Islet of Langerhans (tissue), 1 donor: ENCODE data around the gene GPD2.

Experiments used
- FAIRE-seq: peaks from one replicate; lab custom pipeline; 2011; peaks lifted over from hg19 to GRCh38; lab: Jason Lieb, UNC

Gene GPD2

DNA sequence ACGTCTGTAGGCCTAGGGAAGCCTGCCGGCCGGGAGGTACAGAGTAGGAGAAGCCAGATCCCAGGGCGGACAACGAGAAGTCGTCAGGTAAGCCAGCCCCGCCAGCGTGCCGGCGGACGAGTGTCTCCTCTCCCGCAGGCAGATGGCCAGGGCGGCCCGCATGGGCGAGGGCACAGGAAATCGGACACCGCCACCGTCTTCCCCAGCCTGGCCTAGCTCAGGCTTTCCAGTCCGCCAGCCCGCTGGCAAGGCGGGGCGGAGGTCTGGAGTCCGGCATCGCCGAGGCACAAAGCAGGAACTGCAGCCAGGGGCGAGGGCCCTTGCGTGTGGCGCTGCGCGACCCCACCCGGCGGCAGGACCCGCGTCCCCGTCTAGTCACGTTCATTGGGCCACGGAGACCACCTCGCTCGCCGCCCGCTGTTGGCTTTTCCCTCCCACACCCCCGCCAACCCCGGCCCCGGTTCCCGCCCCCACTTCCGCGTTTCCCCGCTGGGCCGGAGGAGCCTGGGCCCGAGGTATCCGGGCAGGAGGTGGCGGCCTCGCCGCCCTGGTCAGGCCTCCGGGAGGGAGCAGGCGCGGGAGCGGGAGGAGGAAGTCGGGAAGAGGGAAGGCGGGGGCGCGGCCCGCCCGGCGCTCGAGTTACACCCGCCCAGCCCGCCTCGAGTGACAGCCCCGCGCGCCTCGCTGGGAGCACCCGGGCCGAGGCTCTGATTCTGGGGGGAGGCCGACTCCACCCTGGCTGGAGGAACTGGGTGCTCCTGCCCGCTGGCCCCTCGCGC lies at the start of gene GPD2:
Gene GPD2, plus strand, starts transcription at position 662 of the 779 bp plus-strand sequence. CDS start 39,727 bp downstream, outside the sequence.
- FAIRE-seq = no peak

GRCh38 chr2:156394033-156394741 lies 42.0 kb upstream of the GPD2 start:
- FAIRE-seq = no peak

DNA sequence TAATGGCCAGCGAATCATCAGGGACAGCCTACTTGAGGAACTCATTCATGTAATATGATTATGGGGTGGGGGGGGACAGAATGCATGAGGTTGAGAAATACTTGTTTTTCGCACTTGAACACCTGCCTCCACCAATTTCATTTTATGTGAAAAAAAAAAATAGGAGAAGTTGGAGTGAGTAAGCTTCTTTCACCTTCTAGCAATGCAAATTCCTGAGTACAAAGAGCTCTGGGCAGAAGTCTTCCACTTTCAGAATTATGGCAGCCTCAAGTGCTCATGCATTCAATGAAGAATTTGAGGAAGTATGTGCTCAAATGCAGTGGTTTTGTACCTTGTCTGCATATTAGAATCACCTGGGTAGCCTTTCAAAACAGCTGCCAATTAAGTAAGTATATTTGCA lies 40.1 kb upstream of the GPD2 start:
- no peak for FAIRE-seq

GRCh38 chr2:156397229-156397628 lies 39.0 kb upstream of the GPD2 start:
- FAIRE-seq = no peak

DNA sequence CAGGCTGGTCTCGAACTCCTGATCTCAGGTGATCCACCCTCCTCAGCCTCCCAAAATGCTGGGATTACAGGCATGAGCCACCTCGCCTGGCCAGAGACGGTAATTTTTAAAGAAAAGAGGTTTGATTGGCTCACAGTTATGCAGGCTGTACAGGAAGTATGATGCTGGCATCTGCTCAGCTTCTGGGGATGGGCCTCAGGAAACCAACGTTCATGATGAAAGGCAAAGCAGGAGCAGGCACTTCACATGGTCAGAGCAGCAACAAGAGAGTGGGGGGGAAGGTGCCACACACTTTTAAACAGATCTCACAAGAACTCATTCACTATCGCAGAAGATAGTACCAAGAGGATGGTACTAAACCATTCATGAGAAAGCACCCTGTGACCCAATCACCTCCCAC lies 38.0 kb upstream of the GPD2 start:
- FAIRE-seq = no peak

DNA sequence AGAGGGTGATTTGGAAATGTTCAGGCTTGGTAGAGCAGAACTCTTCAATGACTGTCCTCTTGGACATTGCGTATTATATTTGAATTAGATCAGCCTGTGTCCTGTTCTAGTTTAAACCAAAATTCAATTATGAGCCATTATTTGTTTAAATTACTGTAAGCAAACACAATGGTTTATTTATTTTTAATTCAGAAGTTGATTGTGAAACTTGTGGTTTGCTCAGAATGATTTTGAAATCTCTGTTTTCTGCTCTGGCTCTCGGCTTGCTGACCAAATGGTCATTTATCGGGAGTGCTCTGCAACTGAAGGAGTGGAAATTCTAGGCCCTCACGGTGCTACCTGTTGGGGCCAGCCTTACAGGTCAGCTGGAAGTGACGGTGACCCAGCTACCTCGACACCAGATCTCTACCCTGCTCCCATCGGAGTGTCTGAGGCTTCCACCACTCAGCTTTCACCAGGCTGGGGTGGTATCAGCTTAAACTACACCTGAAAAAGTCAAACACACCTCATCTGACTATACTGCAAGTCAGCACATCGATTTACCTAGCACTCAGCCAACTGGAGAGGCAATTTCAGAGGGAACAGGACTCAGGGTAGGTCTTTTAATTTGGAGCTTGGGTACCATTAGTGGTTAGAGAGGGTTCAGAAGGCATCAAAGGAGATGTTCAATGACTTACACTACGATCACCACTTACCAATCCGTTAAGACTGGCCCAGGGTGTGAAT lies 36.8 kb upstream of the GPD2 start:
- FAIRE-seq = peak; percentile 33

DNA sequence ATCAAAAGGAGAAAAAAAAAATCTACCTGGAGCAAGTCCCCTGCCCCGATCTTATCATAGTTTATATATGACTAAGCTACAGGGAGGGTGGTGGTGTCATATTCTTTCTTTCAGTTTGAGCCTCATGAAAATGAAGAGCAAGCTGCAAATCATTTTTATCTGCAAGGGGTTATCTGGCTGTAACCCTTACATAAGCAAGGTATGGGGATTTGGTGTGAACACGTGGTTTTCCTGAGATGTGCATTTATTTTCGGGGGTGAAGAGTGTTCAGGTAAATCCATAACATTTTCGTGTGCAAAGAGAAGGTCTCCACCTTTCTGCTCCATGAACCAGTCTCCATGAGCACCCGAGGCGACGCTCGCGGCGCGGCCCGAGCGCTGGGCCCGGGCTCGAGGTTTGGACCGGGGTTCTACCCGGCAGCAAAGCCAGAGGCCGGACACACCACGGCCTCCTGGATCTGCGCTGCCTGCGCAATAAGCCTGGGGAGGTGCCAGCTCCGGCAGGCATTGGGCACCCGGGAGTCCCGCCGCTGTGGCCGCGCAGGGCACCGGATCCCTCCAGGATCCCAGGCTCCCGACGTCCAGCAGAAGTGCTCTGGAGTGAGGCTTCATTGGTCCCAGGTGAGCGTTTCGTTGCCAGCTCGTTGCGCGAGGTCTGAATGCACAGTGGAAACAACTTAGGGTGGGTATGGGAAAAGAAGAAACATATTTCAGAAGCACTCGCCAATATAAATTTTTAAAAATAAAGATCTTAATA lies 36.1 kb upstream of the GPD2 start:
- no peak for FAIRE-seq

- peak; percentile 98 for FAIRE-seq
Measured at GRCh38 chr2:156400706-156401678, 35.2 kb upstream of the GPD2 start.

- no peak for FAIRE-seq
Measured at GRCh38 chr2:156401861-156402260, 34.3 kb upstream of the GPD2 start.

DNA sequence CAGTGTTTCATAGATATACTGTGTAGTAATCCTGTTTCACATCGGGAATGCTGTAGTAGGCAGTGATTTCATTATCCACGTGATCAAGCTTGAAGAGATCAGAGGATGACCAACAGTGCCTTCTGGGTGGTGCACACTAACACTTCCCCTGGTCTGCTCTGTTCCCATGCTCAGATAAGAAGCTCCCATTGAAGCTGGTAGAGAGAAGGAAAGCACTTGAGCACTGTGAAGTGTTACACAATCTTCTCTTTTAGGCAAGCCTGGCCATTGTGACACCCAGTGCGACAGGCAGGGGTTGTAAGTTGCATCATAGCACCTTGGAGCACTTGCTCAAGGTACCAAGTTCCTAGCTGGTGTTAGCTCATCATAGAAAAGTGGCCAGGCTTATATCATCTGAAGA lies 30.6 kb upstream of the GPD2 start:
- FAIRE-seq = no peak

DNA sequence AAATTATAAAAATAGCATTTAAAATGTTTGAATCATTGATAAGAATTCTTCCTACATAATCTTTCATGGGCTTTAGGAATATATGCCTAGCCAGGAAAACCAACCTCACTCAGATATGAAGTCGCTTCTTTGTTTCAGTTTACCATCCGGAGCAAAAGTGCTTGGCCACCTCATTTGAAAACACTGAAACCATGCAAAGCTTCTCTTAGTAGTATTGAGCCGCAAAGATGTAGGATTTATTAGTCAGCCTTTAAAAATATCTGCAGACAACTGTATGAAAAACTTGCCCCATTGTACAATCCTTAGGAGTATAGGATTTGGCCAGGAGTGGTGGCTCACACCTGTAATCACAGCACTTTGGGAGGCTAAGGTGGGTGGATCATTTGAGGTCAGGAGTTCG lies 24.3 kb upstream of the GPD2 start:
- FAIRE-seq = no peak

- FAIRE-seq = no peak
Measured at GRCh38 chr2:156421851-156422250, 14.3 kb upstream of the GPD2 start.

- peak; percentile 99 for FAIRE-seq
Measured at GRCh38 chr2:156423674-156424282, 12.4 kb upstream of the GPD2 start.

DNA sequence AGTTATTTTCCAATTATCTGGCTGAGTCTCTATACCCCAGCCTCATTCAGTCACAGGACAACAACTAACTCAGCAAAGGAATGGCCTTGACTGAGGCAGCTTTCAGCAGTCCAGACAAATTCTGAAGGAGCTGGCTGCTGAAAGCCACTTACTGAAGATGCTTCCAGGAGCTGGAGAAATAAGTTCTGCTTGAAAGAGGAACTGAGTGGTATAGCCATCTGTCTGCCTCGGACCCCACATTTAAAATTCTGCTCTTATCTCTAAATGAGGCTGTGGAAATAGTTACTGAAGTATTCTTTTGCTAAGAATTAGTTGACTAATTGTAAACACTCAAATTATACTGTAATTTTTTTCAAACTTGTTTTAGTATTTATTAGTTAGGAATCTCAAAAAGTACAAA lies 9.1 kb upstream of the GPD2 start:
- no peak for FAIRE-seq

DNA sequence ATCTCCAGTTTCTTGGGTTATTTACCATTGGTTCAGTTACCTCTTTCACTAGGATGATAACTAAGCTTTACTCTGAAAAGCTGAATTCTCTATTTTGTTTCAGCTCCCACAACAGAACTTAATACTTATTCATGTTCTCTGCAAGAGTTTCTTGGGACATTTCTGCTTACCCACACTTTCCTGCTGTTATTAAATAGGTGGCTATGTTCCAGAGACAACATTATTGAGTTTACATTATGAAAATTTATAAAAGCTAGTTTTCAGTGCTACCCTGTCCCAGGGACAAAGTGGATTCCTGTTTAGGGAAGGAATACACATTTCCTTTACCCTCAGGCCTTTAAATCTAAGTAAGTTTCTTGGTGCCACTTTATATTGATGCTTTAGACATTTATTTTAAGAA lies 7.0 kb upstream of the GPD2 start:
- no peak for FAIRE-seq

DNA sequence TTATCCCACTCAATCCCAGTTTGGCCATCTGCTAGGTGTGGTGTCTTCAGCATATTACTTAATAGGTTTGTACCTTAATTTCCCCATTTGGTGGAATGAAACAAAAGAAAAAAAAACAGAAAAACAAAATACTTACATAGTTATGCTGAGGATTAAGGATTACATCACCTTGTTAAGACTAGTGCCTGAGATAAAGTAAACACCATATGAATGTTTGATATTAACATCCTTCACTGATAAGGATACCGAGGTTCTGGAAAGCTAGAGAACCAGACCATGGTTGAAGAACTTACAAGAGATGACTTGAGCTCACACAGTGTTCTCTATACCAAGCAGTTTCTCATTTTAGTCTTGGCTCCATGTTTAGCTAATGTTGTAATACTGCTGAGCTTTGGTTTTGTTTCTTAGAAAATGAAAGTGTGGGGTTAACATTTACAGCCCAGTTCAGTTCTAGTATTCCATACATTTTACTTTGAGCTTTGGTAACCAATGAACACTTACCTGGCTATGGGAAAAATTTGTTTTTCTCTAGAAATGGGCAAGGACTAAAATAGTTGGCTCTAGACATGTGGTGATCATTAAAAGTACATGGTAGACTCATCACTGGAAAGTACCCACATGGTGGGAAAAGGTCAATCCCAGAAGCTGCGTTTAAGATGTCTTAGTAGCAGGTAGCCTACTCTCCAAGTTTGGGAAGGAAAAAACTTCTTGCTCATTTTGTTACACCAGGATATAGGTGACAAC lies 5.8 kb upstream of the GPD2 start:
- FAIRE-seq = no peak

GRCh38 chr2:156430980-156431358 lies 5.2 kb upstream of the GPD2 start:
- FAIRE-seq = peak; percentile 45

GRCh38 chr2:156434461-156435291 lies 1.5 kb upstream of the GPD2 start:
- no peak for FAIRE-seq

DNA sequence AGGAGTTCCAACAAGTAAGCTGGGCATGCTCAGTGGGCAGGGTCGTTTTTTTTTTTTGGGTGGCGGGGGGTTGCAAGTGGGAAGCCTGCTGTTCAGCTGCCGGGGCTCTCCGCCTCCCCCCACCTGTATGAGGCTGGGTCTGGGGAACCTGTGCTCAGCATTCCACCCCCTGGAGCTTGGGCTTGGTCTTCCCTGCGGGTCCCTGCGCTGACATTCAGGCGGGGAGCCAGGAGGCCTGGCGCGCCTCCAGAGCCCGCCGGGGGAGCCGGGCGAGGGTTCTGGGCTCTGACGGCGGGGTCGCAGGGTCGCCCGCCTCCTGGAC lies 822 bp upstream of the GPD2 start:
- FAIRE-seq = no peak
